ENCODE results near the gene HOXA7. TPM values are rescaled to one million over a fixed set of nuclear protein-coding genes. Genes with fewer than 3 reads are reported as not detected.

HOXA7 gene
- total and polyA plus RNA-seq, 12 donors: 7.9 to 39.1 (median 22.7) TPM

DNA sequence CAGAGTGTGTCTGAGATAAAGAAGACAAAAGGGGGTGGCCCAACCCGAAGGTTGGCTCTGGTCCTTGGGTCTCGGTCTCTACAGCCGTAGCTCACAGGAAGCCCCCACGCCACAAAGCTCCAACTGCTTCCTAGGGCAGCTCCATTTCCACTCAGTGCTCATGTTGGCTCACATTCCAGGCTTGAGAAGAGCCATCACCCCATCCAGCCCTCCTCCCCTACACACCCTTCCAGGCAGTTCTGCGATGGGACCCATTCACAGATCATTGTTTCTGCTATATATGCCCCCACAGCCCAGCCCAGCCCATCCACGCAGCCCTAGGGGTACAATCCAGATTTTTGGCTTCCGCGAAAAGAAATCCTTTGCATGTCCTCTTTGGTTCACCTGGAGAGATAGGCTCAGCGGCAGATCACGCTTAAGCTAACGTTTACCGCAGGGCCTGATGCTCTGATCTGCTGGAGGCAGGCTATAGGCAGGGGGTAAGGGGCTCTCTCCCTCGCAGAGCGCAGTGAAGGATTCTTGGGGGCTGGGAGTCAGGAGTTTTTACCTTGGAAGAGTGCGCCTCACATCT, 34.8 kb upstream of the HOXA7 start:
- Histone ChIP-seq H3K27ac (no peak overlapping the region), H3K9me3 (replicated peaks in 1 of 3) (no peaks in the 10 kb centered on the region), H3K4me1 (replicated peaks in 1 of 2) (peaks cover 9 to 21% of the 10 kb centered on the region in 2 donors), H3K27me3 (peaks cover 100% of the 10 kb centered on the region), H3K36me3 (replicated peaks in 1 of 2) (no peaks in the 10 kb centered on the region), H3K4me3 (no peak overlapping the region)
- DNase-seq: peak in 3 of 7 donors; percentile 4 to 20 (median 12)
- WGBS, 4 donors: 62 to 69% (median 66%) methylated on average over 15 of the region's 15 CpGs
- TF ChIP-seq, protein P1, sequence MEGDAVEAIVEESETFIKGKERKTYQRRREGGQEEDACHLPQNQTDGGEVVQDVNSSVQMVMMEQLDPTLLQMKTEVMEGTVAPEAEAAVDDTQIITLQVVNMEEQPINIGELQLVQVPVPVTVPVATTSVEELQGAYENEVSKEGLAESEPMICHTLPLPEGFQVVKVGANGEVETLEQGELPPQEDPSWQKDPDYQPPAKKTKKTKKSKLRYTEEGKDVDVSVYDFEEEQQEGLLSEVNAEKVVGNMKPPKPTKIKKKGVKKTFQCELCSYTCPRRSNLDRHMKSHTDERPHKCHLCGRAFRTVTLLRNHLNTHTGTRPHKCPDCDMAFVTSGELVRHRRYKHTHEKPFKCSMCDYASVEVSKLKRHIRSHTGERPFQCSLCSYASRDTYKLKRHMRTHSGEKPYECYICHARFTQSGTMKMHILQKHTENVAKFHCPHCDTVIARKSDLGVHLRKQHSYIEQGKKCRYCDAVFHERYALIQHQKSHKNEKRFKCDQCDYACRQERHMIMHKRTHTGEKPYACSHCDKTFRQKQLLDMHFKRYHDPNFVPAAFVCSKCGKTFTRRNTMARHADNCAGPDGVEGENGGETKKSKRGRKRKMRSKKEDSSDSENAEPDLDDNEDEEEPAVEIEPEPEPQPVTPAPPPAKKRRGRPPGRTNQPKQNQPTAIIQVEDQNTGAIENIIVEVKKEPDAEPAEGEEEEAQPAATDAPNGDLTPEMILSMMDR (IDR thresholded peaks at IDR 0.05): no peak
- TF ChIP-seq POLR2A (IDR thresholded peaks at IDR 0.05): no peak
- intact Hi-C loops (cut with DNase I): loop anchor here in 1 of 2 donors (10.0 kb wide), 3 partner anchors 734 to 904 kb away; no protein-coding TSS in a partner anchor

DNA sequence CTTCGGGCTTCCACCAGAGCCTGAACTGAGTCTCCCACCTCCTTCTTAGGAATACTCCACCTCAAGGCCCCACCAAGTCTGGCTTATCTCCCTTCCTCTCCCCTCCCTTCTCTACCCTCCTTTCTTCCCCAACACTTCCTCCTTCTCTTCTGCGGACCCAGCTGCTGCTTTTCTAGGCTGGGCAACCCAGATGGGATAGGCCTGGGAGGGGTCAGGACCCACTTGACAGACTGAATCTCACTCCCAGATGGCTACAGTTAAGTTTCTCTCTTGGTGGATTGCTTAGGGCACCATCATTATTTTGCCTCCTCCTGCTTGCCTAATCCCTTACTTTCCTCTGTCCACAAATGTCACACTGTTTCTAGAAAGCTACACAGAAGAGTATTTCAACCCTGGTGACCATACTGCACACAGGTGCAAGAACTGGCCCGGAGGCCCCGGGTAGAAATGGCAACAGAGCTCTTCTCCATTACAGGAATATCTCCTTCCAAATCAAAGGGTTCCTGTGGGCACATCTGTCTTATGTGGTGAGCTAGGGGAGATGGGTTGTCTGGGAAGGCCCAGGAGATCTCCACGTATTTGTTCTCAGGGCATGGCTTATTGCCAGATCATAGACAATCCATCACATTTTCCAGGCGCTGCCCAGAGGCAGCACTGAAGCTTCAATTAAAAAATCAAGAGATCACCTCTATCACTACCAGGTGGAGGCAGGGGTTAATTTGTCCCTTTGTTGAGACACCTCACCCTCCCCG, 33.7 kb upstream of the HOXA7 start:
- Histone ChIP-seq H3K4me1 (replicated peaks in 1 of 2) (peaks cover 9 to 21% of the 10 kb centered on the region in 2 donors), H3K27me3 (peaks cover 100% of the 10 kb centered on the region), H3K27ac (no peak overlapping the region), H3K36me3 (replicated peaks in 1 of 2) (no peaks in the 10 kb centered on the region), H3K9me3 (replicated peaks in 1 of 3) (no peaks in the 10 kb centered on the region), H3K4me3 (no peak overlapping the region)
- DNase-seq: peak in 3 of 7 donors; percentile 10 to 29 (median 11)
- TF ChIP-seq, protein P1 (IDR thresholded peaks at IDR 0.05): no peak
- TF ChIP-seq POLR2A (IDR thresholded peaks at IDR 0.05): no peak
- 42 to 62% (median 57%) methylated on average over 7 of the region's 7 CpGs for WGBS, 4 donors
- intact Hi-C loops (cut with DNase I): loop anchor here (10.0 kb wide), 4 partner anchors 735 to 1315 kb away; no protein-coding TSS in a partner anchor

DNA sequence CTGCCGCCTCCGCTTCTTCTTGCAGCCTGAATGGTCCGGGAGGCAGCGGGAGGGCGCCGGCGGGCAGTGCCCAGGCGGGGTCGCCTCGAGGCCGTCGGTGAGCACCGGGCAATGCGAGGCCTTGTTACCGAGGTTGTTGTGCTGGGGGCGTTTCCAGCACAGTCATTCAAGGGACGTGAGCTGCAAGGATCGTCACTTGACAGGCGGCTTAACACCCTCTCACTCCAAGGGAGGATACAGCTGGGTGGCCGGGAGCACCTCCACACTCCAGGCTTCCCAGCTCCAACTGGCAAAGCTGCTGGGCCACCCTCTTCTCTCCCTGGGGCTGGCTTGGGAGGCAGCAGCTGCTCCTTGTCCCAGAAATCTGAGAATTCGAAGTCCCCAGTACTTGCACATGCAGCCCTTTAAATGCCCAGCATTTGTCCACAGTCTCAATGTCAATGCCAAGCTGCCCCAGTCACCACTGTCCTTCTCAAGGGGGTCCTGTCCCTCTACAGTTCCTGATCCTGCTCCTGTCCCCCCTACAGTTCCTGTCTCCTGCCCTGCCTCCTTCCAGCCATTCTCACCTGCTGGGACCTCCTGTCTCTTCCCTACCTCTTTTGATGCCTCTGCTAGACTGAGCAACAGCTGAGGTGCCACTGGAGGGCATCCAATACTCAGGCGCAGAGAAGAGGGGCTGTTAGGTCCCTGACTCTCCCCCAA, 33.0 kb upstream of the HOXA7 start:
- intact Hi-C loops (cut with DNase I): loop anchor here in 1 of 2 donors (10.0 kb wide), 1 partner anchor 1315 kb away; no protein-coding TSS in a partner anchor
- peaks cover 12 to 27% of the 10 kb centered on the region in 2 donors for H3K4me1 ChIP-seq (replicated peaks in 1 of 2)
- H3K9me3 ChIP-seq (replicated peaks in 1 of 3): no peaks in the 10 kb centered on the region
- no peak overlapping the region for H3K4me3 ChIP-seq
- 26 to 65% (median 33%) methylated on average over 5 to 22 of the region's 22 CpGs for WGBS, 4 donors
- no peaks in the 10 kb centered on the region for H3K36me3 ChIP-seq (replicated peaks in 1 of 2)
- peak in 3 of 7 donors; percentile 12 to 47 (median 13) for DNase-seq
- TF ChIP-seq POLR2A (IDR thresholded peaks at IDR 0.05): no peak
- TF ChIP-seq, protein P1 (IDR thresholded peaks at IDR 0.05): no peak
- peaks cover 100% of the 10 kb centered on the region for H3K27me3 ChIP-seq
- H3K27ac ChIP-seq: no peak overlapping the region
